OCI-LY3 (cell line): ENCODE measurements around the gene UNC5A.

ENCODE experiments used
- EZH2phosphoT487 ChIP-seq: fragments of 200-600 bp; shearing (Covaris generic); IDR thresholded peaks from 2 replicates; pipeline ENCODE4 v1.6.1; 2018; ENCODE audit warnings: antibody characterized with exemption, mixed run types, low read depth
- TF ChIP-seq, protein P1 (sequence below): fragments of 200-600, 300-600 bp; sonication (generic); IDR thresholded peaks from 2 replicates; pipeline ENCODE4 v1.5.1; 2014; ENCODE audit warnings: antibody characterized with exemption, low read length, low read depth

- TF ChIP-seq, protein P1, sequence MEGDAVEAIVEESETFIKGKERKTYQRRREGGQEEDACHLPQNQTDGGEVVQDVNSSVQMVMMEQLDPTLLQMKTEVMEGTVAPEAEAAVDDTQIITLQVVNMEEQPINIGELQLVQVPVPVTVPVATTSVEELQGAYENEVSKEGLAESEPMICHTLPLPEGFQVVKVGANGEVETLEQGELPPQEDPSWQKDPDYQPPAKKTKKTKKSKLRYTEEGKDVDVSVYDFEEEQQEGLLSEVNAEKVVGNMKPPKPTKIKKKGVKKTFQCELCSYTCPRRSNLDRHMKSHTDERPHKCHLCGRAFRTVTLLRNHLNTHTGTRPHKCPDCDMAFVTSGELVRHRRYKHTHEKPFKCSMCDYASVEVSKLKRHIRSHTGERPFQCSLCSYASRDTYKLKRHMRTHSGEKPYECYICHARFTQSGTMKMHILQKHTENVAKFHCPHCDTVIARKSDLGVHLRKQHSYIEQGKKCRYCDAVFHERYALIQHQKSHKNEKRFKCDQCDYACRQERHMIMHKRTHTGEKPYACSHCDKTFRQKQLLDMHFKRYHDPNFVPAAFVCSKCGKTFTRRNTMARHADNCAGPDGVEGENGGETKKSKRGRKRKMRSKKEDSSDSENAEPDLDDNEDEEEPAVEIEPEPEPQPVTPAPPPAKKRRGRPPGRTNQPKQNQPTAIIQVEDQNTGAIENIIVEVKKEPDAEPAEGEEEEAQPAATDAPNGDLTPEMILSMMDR, result no peak
- no peak for TF ChIP-seq EZH2phosphoT487
These were observed 79.2 kb downstream of the UNC5A start for GRCh38 chr5:176889321-176890280.
